B cell (primary cell): ENCODE measurements around the gene SLC24A4.

Source experiments
- CTCF ChIP-seq: fragments of 200-600 bp; IDR thresholded peaks from one replicate; pipeline ENCODE4 v1.8.0; 2022; ENCODE audit warnings: antibody characterized with exemption, mild to moderate bottlenecking
- EZH2 ChIP-seq: IDR thresholded peaks from 2 replicates; pipeline ENCODE4 v1.6.1; 2012; ENCODE audit warnings: borderline replicate concordance, low read depth, mild to moderate bottlenecking, moderate library complexity, low read length; ENCODE audit not compliant: insufficient read depth, poor library complexity, severe bottlenecking

- TF ChIP-seq CTCF (no peak), EZH2 (no peak)
Measured at GRCh38 chr14:92437729-92438285, 114.8 kb downstream of the SLC24A4 start.
